Testis (tissue), 2 donors: ENCODE measurements around the gene CYB561.

ENCODE experiments used
- CTCF ChIP-seq, 3 experiments: fragments of 450-650 bp in 2 of 3; fragments of 200-600 bp in 1 of 3; sonication (generic) in 1 of 3; IDR thresholded peaks; one replicate each; pipeline ENCODE4 v1.5.1; 2016 to 2019; ENCODE audit warnings: antibody characterized with exemption in 3 of 3, mild to moderate bottlenecking in 2 of 3, moderate library complexity in 1 of 3
- POLR2A ChIP-seq: fragments of 450-650 bp; IDR thresholded peaks from one replicate; pipeline ENCODE4 v1.6.1; 2017; ENCODE audit warnings: antibody characterized with exemption, mild to moderate bottlenecking, moderate library complexity

GRCh38 chr17:63402431-63403212 is 43.5 kb downstream of the CYB561 start:
- TF ChIP-seq CTCF (IDR thresholded peaks at IDR 0.05) (no peak), POLR2A (no peak)
